Endometrial microvascular endothelial cells (primary cell): ENCODE measurements around the gene SLC44A5. TPM values are rescaled to one million over a fixed set of nuclear protein-coding genes. Genes with fewer than 3 reads are reported as not detected.

Experiments
- in situ Hi-C: cut with HindIII; loops from 2 replicates; pipeline ENCODE4 v1.10.0; 2017; ENCODE audit warnings: low sequenced_read_pairs, low pct_unique_long_range_greater_than_20kb; ENCODE audit errors: inconsistent ontology term
- total RNA-seq: library from RNA; depleted of rRNA; stranded (reverse); fragments of >200 nt; gene quantifications from one replicate; pipeline ENCODE4 v1.2.3, GENCODE V29; 2015; ENCODE audit errors: inconsistent ontology term

SLC44A5 gene
- total RNA-seq, 1 donor from 2014 or later: 1.4 TPM

- in situ Hi-C loops: no loop called here
Measured at GRCh38 chr1:75171876-75172275, 439.0 kb downstream of the SLC44A5 start.

- in situ Hi-C loops: no loop called here
Measured at GRCh38 chr1:75170981-75171380, 439.9 kb downstream of the SLC44A5 start.

- in situ Hi-C loops: no loop called here
Measured at GRCh38 chr1:75170011-75170410, 440.9 kb downstream of the SLC44A5 start.

GRCh38 chr1:75166821-75167220, 444.1 kb downstream of the SLC44A5 start:
- in situ Hi-C loops: no loop called here

- in situ Hi-C loops: no loop called here
Measured at GRCh38 chr1:75165264-75165663, 445.6 kb downstream of the SLC44A5 start.

GRCh38 chr1:75159154-75159553, 451.8 kb downstream of the SLC44A5 start:
- in situ Hi-C loops: no loop called here

Other genes with a start within 250 kb of the SLC44A5 start
- gene ACADM, start 113.6 kb upstream of the SLC44A5 start, total RNA-seq: 24.9 TPM
- gene RABGGTB, start 175.1 kb upstream of the SLC44A5 start, total RNA-seq: 63.0 TPM
- not detected for gene MSH4, start 185.8 kb upstream of the SLC44A5 start, total RNA-seq